ENCODE data around the gene VMAC. TPM values are rescaled to one million over a fixed set of nuclear protein-coding genes. Genes with fewer than 3 reads are reported as not detected.

The VMAC gene
- total and polyA plus RNA-seq, 2 experiments from 2014 or later: 2.1 to 4.4 TPM

DNA sequence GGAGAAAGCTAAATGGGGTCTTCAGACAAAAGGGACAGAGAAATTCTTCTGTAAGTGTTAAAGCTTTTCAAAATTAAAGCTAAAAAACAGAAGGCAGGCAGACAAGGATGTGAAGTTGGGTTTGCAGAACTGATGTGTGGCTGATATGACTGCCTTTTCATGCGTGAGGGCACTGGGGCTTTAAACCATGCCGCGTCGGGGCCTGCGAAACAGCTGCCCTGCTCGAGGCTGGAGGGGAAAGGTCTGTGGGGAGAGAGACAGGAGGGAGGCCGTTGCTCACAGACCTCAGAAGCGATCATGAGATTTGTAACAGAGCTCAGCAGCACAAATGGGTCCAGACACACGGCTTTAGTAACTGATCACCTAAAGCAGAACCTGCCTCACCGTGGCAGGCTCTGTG is 32.9 kb downstream of the VMAC start:
- in situ Hi-C loops (cut with MboI): no loop called here
- TF ChIP-seq EZH2 (IDR thresholded peaks at IDR 0.05; ENCODE audit: insufficient read depth, poor library complexity, severe bottlenecking) (no peak), EZH2phosphoT487 (IDR thresholded peaks at IDR 0.05; ENCODE audit: insufficient read depth, low read depth) (no peak)
- H4K20me1 ChIP-seq (ENCODE audit: insufficient read depth): no peaks in the 10 kb centered on the region
- no peaks in the 10 kb centered on the region for H3K9me3 ChIP-seq (ENCODE audit: low read depth)
- H2AFZ ChIP-seq: no peak overlapping the region
- H3F3A ChIP-seq (ENCODE audit: insufficient read depth): peaks cover 32% of the 10 kb centered on the region
- no peak overlapping the region for H3K9ac ChIP-seq
- H3K4me2 ChIP-seq (ENCODE audit: unreplicated experiment): no peak overlapping the region
- no peak overlapping the region for H3K4me3 ChIP-seq
- DNase-seq: no peak
- H3K36me3 ChIP-seq (ENCODE audit: low read depth): no peaks in the 10 kb centered on the region
- no peaks in the 10 kb centered on the region for H3K27me3 ChIP-seq (replicated peaks; ENCODE audit: insufficient read depth)
- peaks cover 26% of the 10 kb centered on the region for H3K4me1 ChIP-seq (ENCODE audit: insufficient read depth)
- 89 to 94% methylated on average over 10 of the region's 10 CpGs for WGBS, 2 experiments (ENCODE audit: low coverage in 1 of 2, low lambda C conversion rate in 2 of 2, missing lambda C conversion rate in 2 of 2)
- no peak overlapping the region for H3K27ac ChIP-seq
- peaks cover 68% of the 10 kb centered on the region for H3K79me2 ChIP-seq (ENCODE audit: insufficient read depth)
- H3K9me2 ChIP-seq (ENCODE audit: insufficient read depth): no peaks in the 10 kb centered on the region

GRCh38 chr19:5940260-5941208 is 35.9 kb downstream of the VMAC start:
- Histone ChIP-seq H3K79me2 (ENCODE audit: insufficient read depth) (peaks cover 79% of the 10 kb centered on the region), H3K36me3 (ENCODE audit: low read depth) (0 out of 2 replicates have a peak, but pooled peaks cover 2% of the 10 kb centered on the region), H3K9ac (no peak overlapping the region), H3K4me1 (ENCODE audit: insufficient read depth) (peaks cover 6% of the 10 kb centered on the region), H4K20me1 (ENCODE audit: insufficient read depth) (no peaks in the 10 kb centered on the region; the same call in 1 of the 2 replicates), H3K9me2 (ENCODE audit: insufficient read depth) (no peaks in the 10 kb centered on the region), H3K4me2 (ENCODE audit: unreplicated experiment) (no peak overlapping the region), H3K4me3 (no peak overlapping the region), H3F3A (ENCODE audit: insufficient read depth) (peaks cover 11% of the 10 kb centered on the region), H3K27me3 (replicated peaks; ENCODE audit: insufficient read depth) (no peaks in the 10 kb centered on the region), H2AFZ (no peak overlapping the region), H3K9me3 (ENCODE audit: low read depth) (no peaks in the 10 kb centered on the region), H3K27ac (no peak overlapping the region)
- no peak for TF ChIP-seq EZH2 (IDR thresholded peaks at IDR 0.05; ENCODE audit: insufficient read depth, poor library complexity, severe bottlenecking)
- no peak for TF ChIP-seq EZH2phosphoT487 (IDR thresholded peaks at IDR 0.05; ENCODE audit: insufficient read depth, low read depth)
- WGBS, 2 experiments (ENCODE audit: low coverage in 1 of 2, low lambda C conversion rate in 2 of 2, missing lambda C conversion rate in 2 of 2): 83 to 84% methylated on average over 21 of the region's 21 CpGs
- no peak for DNase-seq
- in situ Hi-C loops (cut with MboI): no loop called here

DNA sequence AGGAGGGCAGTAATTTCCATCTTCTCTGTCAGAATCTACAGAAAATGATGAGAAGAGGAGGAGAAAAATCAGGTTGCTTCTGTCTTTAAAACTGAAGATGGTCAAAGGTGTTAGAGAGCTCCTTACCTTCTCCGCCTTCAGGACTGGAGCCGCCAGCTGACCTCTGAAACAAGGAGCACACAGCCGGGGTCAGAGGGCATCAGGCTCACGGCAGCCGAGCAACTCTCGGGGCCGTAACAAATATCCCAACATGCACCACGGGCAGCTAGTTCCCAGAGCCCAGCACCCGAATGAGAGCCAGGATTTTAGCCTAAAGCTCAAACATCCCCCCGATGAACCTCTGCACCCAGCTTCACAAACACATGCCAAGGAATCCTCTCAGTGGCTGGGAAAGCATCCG is 37.0 kb downstream of the VMAC start:
- in situ Hi-C loops (cut with MboI): no loop called here
- TF ChIP-seq EZH2phosphoT487 (IDR thresholded peaks at IDR 0.05; ENCODE audit: insufficient read depth, low read depth) (no peak), EZH2 (IDR thresholded peaks at IDR 0.05; ENCODE audit: insufficient read depth, poor library complexity, severe bottlenecking) (no peak)
- Histone ChIP-seq H2AFZ (no peak overlapping the region), H3K9me3 (ENCODE audit: low read depth) (no peaks in the 10 kb centered on the region), H3K4me1 (ENCODE audit: insufficient read depth) (no peaks in the 10 kb centered on the region), H3K4me2 (ENCODE audit: unreplicated experiment) (no peak overlapping the region), H3K27ac (no peak overlapping the region), H3K36me3 (ENCODE audit: low read depth) (0 out of 2 replicates have a peak, but pooled peaks cover 2% of the 10 kb centered on the region), H3F3A (ENCODE audit: insufficient read depth) (0 out of 2 replicates have a peak, but pooled peaks cover under 1% of the 10 kb centered on the region), H3K79me2 (ENCODE audit: insufficient read depth) (peaks cover 85% of the 10 kb centered on the region), H4K20me1 (ENCODE audit: insufficient read depth) (no peaks in the 10 kb centered on the region; the same call in 1 of the 2 replicates), H3K27me3 (replicated peaks; ENCODE audit: insufficient read depth) (no peaks in the 10 kb centered on the region), H3K9me2 (ENCODE audit: insufficient read depth) (no peaks in the 10 kb centered on the region), H3K9ac (no peak overlapping the region), H3K4me3 (no peak overlapping the region)
- no peak for DNase-seq
- 92 to 95% methylated on average over 11 of the region's 11 CpGs for WGBS, 2 experiments (ENCODE audit: low coverage in 1 of 2, low lambda C conversion rate in 2 of 2, missing lambda C conversion rate in 2 of 2)

- H2AFZ ChIP-seq: no peak overlapping the region
- WGBS, 2 experiments (ENCODE audit: low coverage in 1 of 2, low lambda C conversion rate in 2 of 2, missing lambda C conversion rate in 2 of 2): 87 to 88% methylated on average over 10 of the region's 10 CpGs
- H3K9ac ChIP-seq: no peak overlapping the region
- no peak for DNase-seq
- in situ Hi-C loops (cut with MboI): no loop called here
- H3K27me3 ChIP-seq (replicated peaks; ENCODE audit: insufficient read depth): no peaks in the 10 kb centered on the region
- H3K4me3 ChIP-seq: no peak overlapping the region
- no peaks in the 10 kb centered on the region; the same call in 1 of the 2 replicates for H4K20me1 ChIP-seq (ENCODE audit: insufficient read depth)
- TF ChIP-seq EZH2phosphoT487 (IDR thresholded peaks at IDR 0.05; ENCODE audit: insufficient read depth, low read depth) (no peak), EZH2 (IDR thresholded peaks at IDR 0.05; ENCODE audit: insufficient read depth, poor library complexity, severe bottlenecking) (no peak)
- peaks cover 88% of the 10 kb centered on the region for H3K79me2 ChIP-seq (ENCODE audit: insufficient read depth)
- H3K27ac ChIP-seq: no peak overlapping the region
- no peak overlapping the region for H3K4me2 ChIP-seq (ENCODE audit: unreplicated experiment)
- peaks cover 11% of the 10 kb centered on the region; the same call in 1 of the 2 replicates for H3K4me1 ChIP-seq (ENCODE audit: insufficient read depth)
- no peaks in the 10 kb centered on the region for H3K9me2 ChIP-seq (ENCODE audit: insufficient read depth)
- H3K36me3 ChIP-seq (ENCODE audit: low read depth): 0 out of 2 replicates have a peak, but pooled peaks cover 2% of the 10 kb centered on the region
- H3F3A ChIP-seq (ENCODE audit: insufficient read depth): 0 out of 2 replicates have a peak, but pooled peaks cover 10% of the 10 kb centered on the region
- no peaks in the 10 kb centered on the region for H3K9me3 ChIP-seq (ENCODE audit: low read depth)
Observed at GRCh38 chr19:5943045-5943444, 38.4 kb downstream of the VMAC start.

Measured in GM23248 (cell line).